IPS-15b (cell line): Measurements from ENCODE around the gene NEIL3.

Source experiments
- H3K27me3 ChIP-seq: one replicate; pipeline ENCODE4 v1.6.1; 2013; ENCODE audit warnings: low read length; ENCODE audit not compliant: control insufficient read depth, insufficient read depth
- H3K36me3 ChIP-seq: one replicate; pipeline ENCODE4 v1.6.1; 2013; ENCODE audit warnings: low read length; ENCODE audit not compliant: control insufficient read depth, insufficient read depth
- H3K4me1 ChIP-seq: one replicate; pipeline ENCODE4 v1.6.1; 2013; ENCODE audit warnings: mild to moderate bottlenecking, low read length; ENCODE audit not compliant: control insufficient read depth, insufficient read depth
- H3K4me3 ChIP-seq: one replicate; pipeline ENCODE4 v1.5.1; 2013; ENCODE audit warnings: low read depth, low read length
- H3K9ac ChIP-seq: one replicate; pipeline ENCODE4 v1.6.1; 2013; ENCODE audit warnings: low read depth, mild to moderate bottlenecking, low read length
- H3K9me3 ChIP-seq: one replicate; pipeline ENCODE4 v1.6.1; 2013; ENCODE audit warnings: mild to moderate bottlenecking, low read length; ENCODE audit not compliant: control insufficient read depth, insufficient read depth

Gene NEIL3

DNA sequence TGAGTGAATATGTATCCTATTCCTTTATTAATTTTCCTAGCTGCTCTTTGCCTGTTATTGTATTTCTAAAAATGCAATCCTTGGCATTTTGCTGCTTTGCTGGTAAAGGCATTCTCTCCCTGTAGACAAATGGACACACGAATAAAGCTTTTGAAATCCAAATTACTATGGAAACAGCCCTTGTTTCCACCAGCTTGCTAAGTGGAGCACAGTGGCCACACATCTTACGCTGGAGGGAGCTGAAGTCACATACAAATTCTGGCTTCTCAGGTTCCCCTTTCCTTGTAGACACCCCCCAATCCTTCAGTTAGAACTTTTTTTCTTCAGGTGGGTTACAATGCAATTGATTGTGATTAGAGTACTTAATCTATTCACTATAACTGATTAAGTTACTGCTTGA lies 66.3 kb downstream of the NEIL3 start:
- Histone ChIP-seq H3K4me3 (no peak overlapping the region), H3K36me3 (no peaks in the 10 kb centered on the region), H3K9ac (no peak overlapping the region), H3K27me3 (no peaks in the 10 kb centered on the region), H3K9me3 (peaks cover under 1% of the 10 kb centered on the region), H3K4me1 (no peaks in the 10 kb centered on the region)

DNA sequence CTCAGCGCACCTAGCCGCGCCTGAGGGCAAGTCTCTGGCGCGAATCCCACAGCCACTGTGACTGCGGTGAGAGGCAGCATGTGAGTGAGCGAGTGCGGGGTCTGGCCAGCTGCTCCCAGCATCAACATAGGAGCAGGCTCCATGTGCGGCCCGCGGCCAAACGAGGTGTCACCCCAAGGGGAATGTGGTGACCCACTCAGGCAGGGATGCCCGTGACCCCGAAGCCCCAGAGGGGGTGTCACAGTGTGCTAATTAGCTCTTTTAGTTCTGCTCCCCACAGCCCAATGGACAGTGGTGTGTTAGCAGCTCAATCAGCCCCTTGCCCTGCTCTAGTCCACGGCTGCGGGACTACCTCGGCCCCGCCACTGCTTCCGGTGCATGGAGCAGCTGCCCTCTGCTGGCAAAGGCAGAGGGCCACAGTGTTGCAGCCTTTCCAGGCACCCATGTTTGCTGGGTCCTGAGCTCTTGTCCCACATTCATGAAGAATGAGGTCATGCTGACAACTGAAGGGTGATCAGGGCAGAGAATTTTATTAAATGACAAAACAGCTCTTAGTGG lies 71.1 kb downstream of the NEIL3 start:
- H3K9me3 ChIP-seq = peaks cover 4% of the 10 kb centered on the region
- H3K4me3 ChIP-seq = no peak overlapping the region
- no peaks in the 10 kb centered on the region for H3K27me3 ChIP-seq
- no peaks in the 10 kb centered on the region for H3K4me1 ChIP-seq
- H3K36me3 ChIP-seq = no peaks in the 10 kb centered on the region
- H3K9ac ChIP-seq = no peak overlapping the region

DNA sequence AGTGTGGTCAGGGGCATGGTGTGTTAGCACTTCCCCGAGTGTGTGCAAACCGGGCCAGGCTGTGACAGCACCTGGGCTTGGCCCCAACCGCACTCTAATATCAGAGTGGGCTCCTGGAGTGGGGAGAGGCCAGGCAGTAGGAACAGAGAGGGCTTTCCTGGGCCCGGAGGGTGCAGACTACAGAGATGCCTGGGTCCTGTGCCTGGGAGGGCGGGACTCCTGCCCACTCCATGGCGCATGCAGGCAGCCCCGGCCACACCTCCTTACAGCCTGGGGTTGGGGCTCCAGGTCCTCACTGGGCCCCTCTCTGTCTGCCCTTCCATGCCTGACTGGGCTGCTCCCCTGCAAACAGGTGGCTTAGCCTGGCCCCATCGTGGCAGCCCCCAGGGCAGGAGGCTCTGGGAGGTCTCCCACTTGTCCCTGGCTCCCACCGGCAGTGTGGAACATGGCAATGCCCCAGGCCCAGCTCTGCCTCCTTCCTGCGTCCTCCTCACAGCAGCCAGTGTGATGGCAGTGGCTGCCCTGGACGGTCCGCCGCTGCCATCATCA lies 72.2 kb downstream of the NEIL3 start:
- H3K27me3 ChIP-seq = no peaks in the 10 kb centered on the region
- peaks cover 4% of the 10 kb centered on the region for H3K9me3 ChIP-seq
- H3K9ac ChIP-seq = no peak overlapping the region
- no peaks in the 10 kb centered on the region for H3K4me1 ChIP-seq
- no peaks in the 10 kb centered on the region for H3K36me3 ChIP-seq
- no peak overlapping the region for H3K4me3 ChIP-seq

DNA sequence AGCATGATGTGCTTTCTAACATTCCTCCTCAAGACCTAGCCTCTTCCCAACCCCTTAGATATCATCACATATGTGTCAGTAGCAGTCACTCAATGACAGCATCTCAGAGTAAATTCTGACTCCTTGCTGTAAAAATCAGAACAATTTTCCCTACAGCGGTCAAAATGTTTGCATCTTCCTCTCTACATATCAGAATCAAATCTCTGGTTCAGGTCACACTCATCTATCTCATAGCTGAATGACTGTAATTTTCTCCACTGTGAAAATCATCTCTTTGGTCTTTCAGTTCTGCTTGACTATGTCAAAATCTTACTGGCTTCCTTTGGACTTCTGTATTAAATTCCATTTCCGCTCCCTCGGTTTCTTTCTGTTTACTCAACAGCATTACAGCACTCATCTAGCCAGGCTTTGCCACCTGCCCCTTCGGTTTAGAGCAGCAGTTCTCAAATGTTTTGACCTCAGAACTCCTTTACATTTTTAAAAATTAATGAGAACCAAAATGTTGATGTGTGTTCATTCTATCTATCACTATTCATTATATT lies 75.3 kb downstream of the NEIL3 start:
- H3K9me3 ChIP-seq = peaks cover 4% of the 10 kb centered on the region
- H3K36me3 ChIP-seq = no peaks in the 10 kb centered on the region
- no peak overlapping the region for H3K4me3 ChIP-seq
- no peak overlapping the region for H3K9ac ChIP-seq
- no peaks in the 10 kb centered on the region for H3K27me3 ChIP-seq
- no peaks in the 10 kb centered on the region for H3K4me1 ChIP-seq

DNA sequence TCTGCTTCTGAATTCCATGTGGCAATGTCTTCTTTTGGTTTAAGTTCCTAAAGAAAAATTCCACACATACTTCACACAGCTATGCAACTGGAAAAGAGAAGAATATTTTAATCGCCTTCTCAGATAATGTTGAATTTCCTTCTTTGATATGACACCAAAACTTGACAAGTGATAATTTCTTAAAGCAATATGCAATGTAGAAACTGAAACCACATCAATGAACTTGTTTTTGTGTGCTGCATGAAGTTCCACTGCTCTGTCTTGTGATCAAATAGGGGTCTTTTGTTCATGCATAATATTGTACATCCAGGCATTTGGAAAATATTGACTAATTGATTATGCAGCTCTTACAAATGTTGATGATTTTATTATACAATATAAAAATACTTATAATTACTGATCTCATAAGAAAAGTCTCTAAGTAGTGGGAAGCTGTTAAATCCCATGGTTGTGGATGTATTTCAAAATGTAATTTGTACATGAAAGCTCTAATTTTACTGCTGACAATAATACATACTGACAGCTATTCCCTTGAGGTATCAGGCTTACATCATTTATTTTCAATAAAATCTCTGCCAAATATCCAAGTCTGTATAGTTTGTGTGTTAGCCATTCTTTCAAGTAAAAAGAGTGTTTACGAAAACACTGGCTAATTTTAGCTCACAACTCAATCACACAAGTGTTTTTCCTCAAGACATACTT lies 76.1 kb downstream of the NEIL3 start:
- H3K9ac ChIP-seq = no peak overlapping the region
- no peaks in the 10 kb centered on the region for H3K4me1 ChIP-seq
- peaks cover 4% of the 10 kb centered on the region for H3K9me3 ChIP-seq
- no peaks in the 10 kb centered on the region for H3K36me3 ChIP-seq
- no peaks in the 10 kb centered on the region for H3K27me3 ChIP-seq
- no peak overlapping the region for H3K4me3 ChIP-seq

DNA sequence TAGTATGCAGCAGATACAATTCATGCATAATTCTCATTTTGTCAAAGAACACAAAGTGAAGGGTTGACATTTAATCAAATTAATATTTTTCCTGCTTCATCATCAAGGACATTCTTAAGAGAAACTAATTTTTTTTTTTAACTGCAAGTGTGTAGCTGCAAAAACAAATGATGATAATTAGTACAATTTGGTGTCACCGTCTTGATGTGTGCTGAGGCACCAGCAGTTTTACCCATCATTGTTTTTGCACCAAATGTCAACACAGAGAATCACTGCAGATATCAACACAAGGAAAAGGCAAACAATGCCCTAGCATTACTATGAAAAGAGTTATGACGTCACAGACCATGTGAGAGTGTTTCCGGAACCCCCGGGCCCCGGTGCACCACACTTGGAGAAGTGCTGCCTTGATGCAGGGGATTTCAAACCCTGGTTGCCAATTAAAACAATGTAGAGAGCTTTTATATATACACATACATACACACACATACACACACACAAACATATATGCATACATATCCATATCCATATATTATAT lies 76.7 kb downstream of the NEIL3 start:
- no peaks in the 10 kb centered on the region for H3K36me3 ChIP-seq
- no peaks in the 10 kb centered on the region for H3K27me3 ChIP-seq
- H3K9ac ChIP-seq = no peak overlapping the region
- H3K9me3 ChIP-seq = peaks cover under 1% of the 10 kb centered on the region
- H3K4me1 ChIP-seq = no peaks in the 10 kb centered on the region
- no peak overlapping the region for H3K4me3 ChIP-seq

DNA sequence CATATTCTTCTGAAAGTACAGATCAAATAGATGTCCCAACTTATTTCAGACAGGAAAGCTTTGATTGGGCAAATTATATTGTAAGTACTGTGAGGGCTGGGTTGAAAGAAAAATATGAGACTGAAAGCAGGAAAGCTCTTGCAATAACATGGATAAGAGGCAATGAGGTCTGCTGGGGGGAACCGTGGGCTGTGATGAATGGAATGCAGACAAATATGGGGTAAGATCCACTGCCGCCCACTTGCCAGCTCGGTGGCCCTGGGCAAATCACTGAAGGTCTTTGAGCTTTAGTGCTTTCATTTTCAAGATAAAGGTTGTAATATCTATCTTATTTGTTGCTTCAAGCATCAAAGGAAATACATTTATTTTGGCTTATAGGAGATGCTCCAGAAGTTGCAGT lies 81.6 kb downstream of the NEIL3 start:
- H3K36me3 ChIP-seq = no peaks in the 10 kb centered on the region
- H3K4me3 ChIP-seq = no peak overlapping the region
- no peaks in the 10 kb centered on the region for H3K27me3 ChIP-seq
- no peaks in the 10 kb centered on the region for H3K9me3 ChIP-seq
- no peaks in the 10 kb centered on the region for H3K4me1 ChIP-seq
- H3K9ac ChIP-seq = no peak overlapping the region

DNA sequence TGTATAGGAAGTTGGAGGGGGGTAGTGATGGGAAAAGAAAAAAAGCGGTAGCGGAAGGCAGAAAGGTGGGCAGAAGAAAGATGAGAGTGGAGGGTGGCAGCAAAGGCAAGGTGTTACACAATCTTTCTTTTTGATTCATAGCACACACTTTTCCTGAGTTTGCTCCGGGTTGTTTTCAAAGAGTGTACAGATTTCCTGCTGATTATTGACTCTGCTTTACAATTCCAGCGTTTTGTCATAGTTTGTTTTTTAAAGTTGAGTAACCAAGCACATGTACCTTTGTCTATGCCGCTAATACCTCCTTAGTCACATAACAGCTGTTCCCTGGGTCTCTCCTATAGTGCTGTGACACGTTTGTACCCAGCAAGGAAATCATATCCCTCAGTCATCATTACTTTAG lies 82.3 kb downstream of the NEIL3 start:
- Histone ChIP-seq H3K4me3 (no peak overlapping the region), H3K9me3 (no peaks in the 10 kb centered on the region)

DNA sequence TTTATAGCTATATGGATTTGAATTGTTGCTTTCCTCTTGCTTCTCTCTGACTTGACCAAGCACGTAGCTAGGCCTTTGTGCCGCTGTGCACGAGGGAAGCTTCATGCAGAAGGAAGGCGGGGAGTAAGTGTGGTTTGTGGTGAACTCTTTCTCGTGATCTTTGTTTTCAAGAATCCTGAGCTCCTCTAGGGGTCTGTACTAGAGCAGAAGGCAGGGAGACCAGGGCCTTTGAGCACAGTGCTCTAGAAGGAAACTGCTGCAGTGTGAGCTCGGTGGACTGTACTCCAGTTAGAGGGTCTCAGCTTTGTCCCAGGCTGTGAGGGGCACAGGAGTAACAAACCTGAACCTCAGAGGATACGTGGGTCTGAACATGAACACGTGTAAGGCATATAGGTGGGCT lies 83.6 kb downstream of the NEIL3 start:
- Histone ChIP-seq H3K36me3 (no peaks in the 10 kb centered on the region), H3K4me3 (no peak overlapping the region)

More for the DNA sequence above, 82.3 kb downstream of the NEIL3 start:
- H3K9ac ChIP-seq = no peak overlapping the region
- H3K36me3 ChIP-seq = no peaks in the 10 kb centered on the region
- H3K27me3 ChIP-seq = no peaks in the 10 kb centered on the region
- H3K4me1 ChIP-seq = no peaks in the 10 kb centered on the region

DNA sequence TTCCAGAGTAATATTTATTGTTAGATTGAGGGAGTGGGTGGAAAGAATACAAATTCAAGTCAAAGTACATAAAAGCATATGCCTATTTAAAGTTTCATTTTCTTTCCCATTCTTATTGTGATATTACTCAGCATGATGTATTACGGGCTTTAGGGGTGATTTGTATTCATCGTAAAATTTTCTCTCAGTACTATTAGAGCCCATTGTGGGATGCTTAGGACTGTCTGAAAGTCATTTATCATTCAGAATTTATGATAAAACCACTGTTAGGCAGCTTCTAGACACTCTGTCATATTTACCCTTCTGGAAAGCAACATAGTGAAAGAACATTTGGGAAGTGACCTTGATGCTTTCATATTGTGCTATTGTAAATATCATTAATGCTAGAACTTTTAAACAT lies 86.7 kb downstream of the NEIL3 start:
- Histone ChIP-seq H3K4me3 (no peak overlapping the region), H3K9ac (no peak overlapping the region), H3K9me3 (no peaks in the 10 kb centered on the region), H3K36me3 (no peaks in the 10 kb centered on the region), H3K4me1 (no peaks in the 10 kb centered on the region), H3K27me3 (no peaks in the 10 kb centered on the region)

More for the DNA sequence above, 83.6 kb downstream of the NEIL3 start:
- H3K4me1 ChIP-seq = no peaks in the 10 kb centered on the region
- H3K9ac ChIP-seq = no peak overlapping the region
- H3K27me3 ChIP-seq = no peaks in the 10 kb centered on the region
- H3K9me3 ChIP-seq = no peaks in the 10 kb centered on the region

DNA sequence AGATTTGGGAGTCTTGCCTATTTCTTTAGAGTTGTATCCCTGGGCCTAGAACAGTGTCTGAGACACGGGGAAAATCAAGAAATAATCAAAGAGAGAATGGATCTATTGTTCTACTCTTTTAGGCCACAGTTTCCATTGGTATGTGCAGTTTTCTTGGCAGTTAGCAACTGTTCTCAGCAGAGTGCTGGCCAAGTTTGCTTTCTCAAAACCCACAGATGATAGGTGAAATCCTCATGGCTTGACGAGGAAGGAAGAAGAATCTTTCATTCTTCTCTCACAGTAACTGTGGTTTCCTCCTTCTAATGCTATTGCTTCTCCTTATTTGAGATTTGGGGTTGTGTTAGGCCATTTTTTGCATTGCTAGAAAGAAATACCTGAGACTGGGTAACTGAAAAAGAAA lies 90.4 kb downstream of the NEIL3 start:
- Histone ChIP-seq H3K9ac (no peak overlapping the region), H3K4me3 (no peak overlapping the region), H3K36me3 (no peaks in the 10 kb centered on the region), H3K4me1 (peaks cover 5% of the 10 kb centered on the region), H3K9me3 (no peaks in the 10 kb centered on the region), H3K27me3 (no peaks in the 10 kb centered on the region)
